SK-N-SH (cell line): Measurements from ENCODE around the gene RAP1GAP.

ENCODE experiments used
- EP300 ChIP-seq, 2 experiments: IDR thresholded peaks; 2 replicates each; pipeline versions ENCODE4 v1.4.0 to v1.6.1; 2012; ENCODE audit warnings: borderline replicate concordance in 1 of 2, low read depth in 1 of 2, low read length in 1 of 2
- EZH2phosphoT487 ChIP-seq: fragments of 200-600 bp; sonication (generic); IDR thresholded peaks from 2 replicates; pipeline ENCODE4 v1.6.1; 2017; ENCODE audit warnings: low read depth, mixed run types, mild to moderate bottlenecking, antibody characterized with exemption, moderate library complexity, borderline replicate concordance
- GATA2 ChIP-seq: sonication (generic); formaldehyde crosslinking; IDR thresholded peaks from 2 replicates; pipeline ENCODE4 v1.5.0; 2020; ENCODE audit warnings: mild to moderate bottlenecking, missing genetic modification reagents
- JUND ChIP-seq: IDR thresholded peaks from 2 replicates; pipeline ENCODE4 v1.4.0; 2012
- RAD21 ChIP-seq: IDR thresholded peaks from 2 replicates; pipeline ENCODE4 v1.6.1; 2012; ENCODE audit warnings: mild to moderate bottlenecking, low read length
- TCF12 ChIP-seq: IDR thresholded peaks from 2 replicates; pipeline ENCODE4 v1.4.0; 2012
- YY1 ChIP-seq: IDR thresholded peaks from 2 replicates; pipeline ENCODE4 v1.4.0; 2012; ENCODE audit warnings: low read depth, mild to moderate bottlenecking
- TF ChIP-seq, protein P1 (sequence below): IDR thresholded peaks from 2 replicates; pipeline ENCODE4; 2012
- TF ChIP-seq, protein P2 (sequence below): fragments of 200-600 bp; sonication (generic); IDR thresholded peaks from 2 replicates; pipeline ENCODE4 v1.6.1; 2017; ENCODE audit warnings: antibody characterized with exemption, mild to moderate bottlenecking, moderate library complexity
- TF ChIP-seq, protein P3 (sequence below): IDR thresholded peaks from 2 replicates; pipeline ENCODE4 v1.4.0; 2012; ENCODE audit warnings: low read depth, borderline replicate concordance
- TF ChIP-seq, protein P4 (sequence below): IDR thresholded peaks from 2 replicates; pipeline ENCODE4 v1.6.1; 2012; ENCODE audit warnings: mild to moderate bottlenecking, low read depth, low read length, moderate library complexity

DNA sequence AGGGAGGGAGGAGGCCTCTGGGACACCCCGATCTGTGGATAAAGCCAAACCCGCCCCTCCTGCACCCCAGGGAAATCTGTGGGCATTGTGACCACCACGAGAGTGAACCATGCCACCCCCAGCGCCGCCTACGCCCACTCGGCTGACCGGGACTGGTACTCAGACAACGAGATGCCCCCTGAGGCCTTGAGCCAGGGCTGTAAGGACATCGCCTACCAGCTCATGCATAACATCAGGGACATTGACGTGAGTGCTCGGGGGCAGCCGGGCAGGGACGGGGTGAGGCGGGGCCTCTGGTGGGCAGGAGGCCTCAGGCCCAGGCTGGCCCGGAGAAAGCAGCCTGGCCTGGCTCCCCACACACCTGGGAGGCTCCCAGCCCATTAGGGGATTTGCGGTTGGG lies 105.2 kb downstream of the RAP1GAP start:
- TF ChIP-seq EP300 (IDR thresholded peaks at IDR 0.05; ENCODE audit: borderline replicate concordance in 1 of 2, low read depth in 1 of 2, low read length in 1 of 2): no peak
- TF ChIP-seq, protein P1, sequence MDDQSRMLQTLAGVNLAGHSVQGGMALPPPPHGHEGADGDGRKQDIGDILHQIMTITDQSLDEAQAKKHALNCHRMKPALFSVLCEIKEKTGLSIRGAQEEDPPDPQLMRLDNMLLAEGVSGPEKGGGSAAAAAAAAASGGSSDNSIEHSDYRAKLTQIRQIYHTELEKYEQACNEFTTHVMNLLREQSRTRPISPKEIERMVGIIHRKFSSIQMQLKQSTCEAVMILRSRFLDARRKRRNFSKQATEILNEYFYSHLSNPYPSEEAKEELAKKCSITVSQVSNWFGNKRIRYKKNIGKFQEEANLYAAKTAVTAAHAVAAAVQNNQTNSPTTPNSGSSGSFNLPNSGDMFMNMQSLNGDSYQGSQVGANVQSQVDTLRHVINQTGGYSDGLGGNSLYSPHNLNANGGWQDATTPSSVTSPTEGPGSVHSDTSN: no peak
- TF ChIP-seq, protein P2, sequence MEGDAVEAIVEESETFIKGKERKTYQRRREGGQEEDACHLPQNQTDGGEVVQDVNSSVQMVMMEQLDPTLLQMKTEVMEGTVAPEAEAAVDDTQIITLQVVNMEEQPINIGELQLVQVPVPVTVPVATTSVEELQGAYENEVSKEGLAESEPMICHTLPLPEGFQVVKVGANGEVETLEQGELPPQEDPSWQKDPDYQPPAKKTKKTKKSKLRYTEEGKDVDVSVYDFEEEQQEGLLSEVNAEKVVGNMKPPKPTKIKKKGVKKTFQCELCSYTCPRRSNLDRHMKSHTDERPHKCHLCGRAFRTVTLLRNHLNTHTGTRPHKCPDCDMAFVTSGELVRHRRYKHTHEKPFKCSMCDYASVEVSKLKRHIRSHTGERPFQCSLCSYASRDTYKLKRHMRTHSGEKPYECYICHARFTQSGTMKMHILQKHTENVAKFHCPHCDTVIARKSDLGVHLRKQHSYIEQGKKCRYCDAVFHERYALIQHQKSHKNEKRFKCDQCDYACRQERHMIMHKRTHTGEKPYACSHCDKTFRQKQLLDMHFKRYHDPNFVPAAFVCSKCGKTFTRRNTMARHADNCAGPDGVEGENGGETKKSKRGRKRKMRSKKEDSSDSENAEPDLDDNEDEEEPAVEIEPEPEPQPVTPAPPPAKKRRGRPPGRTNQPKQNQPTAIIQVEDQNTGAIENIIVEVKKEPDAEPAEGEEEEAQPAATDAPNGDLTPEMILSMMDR: no peak
- TF ChIP-seq JUND: no peak
- no peak for TF ChIP-seq RAD21
- no peak for TF ChIP-seq GATA2 (CRISPR knock-in tag)
- no peak for TF ChIP-seq TCF12
- TF ChIP-seq, protein P3, sequence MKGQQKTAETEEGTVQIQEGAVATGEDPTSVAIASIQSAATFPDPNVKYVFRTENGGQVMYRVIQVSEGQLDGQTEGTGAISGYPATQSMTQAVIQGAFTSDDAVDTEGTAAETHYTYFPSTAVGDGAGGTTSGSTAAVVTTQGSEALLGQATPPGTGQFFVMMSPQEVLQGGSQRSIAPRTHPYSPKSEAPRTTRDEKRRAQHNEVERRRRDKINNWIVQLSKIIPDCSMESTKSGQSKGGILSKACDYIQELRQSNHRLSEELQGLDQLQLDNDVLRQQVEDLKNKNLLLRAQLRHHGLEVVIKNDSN: no peak
- TF ChIP-seq, protein P4, sequence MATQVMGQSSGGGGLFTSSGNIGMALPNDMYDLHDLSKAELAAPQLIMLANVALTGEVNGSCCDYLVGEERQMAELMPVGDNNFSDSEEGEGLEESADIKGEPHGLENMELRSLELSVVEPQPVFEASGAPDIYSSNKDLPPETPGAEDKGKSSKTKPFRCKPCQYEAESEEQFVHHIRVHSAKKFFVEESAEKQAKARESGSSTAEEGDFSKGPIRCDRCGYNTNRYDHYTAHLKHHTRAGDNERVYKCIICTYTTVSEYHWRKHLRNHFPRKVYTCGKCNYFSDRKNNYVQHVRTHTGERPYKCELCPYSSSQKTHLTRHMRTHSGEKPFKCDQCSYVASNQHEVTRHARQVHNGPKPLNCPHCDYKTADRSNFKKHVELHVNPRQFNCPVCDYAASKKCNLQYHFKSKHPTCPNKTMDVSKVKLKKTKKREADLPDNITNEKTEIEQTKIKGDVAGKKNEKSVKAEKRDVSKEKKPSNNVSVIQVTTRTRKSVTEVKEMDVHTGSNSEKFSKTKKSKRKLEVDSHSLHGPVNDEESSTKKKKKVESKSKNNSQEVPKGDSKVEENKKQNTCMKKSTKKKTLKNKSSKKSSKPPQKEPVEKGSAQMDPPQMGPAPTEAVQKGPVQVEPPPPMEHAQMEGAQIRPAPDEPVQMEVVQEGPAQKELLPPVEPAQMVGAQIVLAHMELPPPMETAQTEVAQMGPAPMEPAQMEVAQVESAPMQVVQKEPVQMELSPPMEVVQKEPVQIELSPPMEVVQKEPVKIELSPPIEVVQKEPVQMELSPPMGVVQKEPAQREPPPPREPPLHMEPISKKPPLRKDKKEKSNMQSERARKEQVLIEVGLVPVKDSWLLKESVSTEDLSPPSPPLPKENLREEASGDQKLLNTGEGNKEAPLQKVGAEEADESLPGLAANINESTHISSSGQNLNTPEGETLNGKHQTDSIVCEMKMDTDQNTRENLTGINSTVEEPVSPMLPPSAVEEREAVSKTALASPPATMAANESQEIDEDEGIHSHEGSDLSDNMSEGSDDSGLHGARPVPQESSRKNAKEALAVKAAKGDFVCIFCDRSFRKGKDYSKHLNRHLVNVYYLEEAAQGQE: no peak
- no peak for TF ChIP-seq YY1
- TF ChIP-seq EZH2phosphoT487: no peak
